Measurements from ENCODE around the gene MYH14.

GRCh38 chr19:50203281-50204080, at the start of gene MYH14:
- TF ChIP-seq CTCF (IDR thresholded peaks at IDR 0.05) (no peak), EZH2 (IDR thresholded peaks at IDR 0.05) (no peak)

Data from neural progenitor cell (in vitro differentiated cells).